GM12875 (cell line): ENCODE results near the gene ABHD17A.

Experiments
- H3K4me3 ChIP-seq: one replicate; pipeline ENCODE4 v1.5.1; 2011; ENCODE audit warnings: low read depth, low read length, control low read depth
- CTCF ChIP-seq: IDR thresholded peaks from 2 replicates; pipeline ENCODE4 v1.5.1; 2011; ENCODE audit warnings: low read depth, mild to moderate bottlenecking, control low read depth, inconsistent platforms, low read length, moderate library complexity, borderline replicate concordance; ENCODE audit not compliant: insufficient read depth

The ABHD17A gene

GRCh38 chr19:1865172-1866010 lies 19.9 kb downstream of the ABHD17A start:
- no peak for TF ChIP-seq CTCF
- H3K4me3 ChIP-seq = peak overlapping the region; percentile 59

DNA sequence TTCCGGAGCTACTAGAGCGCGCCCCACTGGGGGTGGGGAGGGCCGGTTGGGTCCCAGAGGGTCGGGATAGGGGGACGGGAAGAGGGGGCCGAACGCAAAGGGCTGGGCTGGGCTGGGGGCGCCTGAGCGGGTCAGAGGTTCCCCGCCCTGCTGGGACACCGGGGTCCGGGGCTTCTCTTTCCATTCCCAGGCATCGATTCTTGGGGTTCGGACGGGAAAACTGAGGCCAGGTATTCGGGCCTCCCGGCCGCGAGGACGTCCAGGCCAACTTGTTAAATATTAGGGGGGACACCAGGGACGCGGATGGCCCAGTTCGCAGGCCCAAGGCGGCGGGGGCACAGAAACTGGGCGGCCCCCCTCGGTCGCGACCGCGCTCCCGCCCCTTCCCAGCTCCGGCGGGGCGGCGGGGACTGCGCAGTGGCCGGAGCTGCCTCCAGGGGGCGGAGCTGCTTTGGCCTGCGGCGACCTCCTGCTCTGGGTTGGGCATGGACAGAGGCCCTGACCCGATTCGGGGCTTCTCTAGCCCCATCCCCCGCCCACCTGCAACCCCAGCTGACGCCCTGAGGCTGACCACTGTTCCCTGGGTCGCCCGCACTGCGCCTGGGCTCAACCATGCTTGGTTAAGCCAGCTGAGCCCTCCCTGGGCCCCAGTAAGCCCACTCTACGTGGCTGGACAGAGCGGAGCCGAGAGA lies 20.7 kb downstream of the ABHD17A start:
- H3K4me3 ChIP-seq = peak overlapping the region; percentile 59
- TF ChIP-seq CTCF = peak; percentile 91

GRCh38 chr19:1863638-1864479 lies 21.4 kb downstream of the ABHD17A start:
- TF ChIP-seq CTCF = no peak
- peak overlapping the region; percentile 59 for H3K4me3 ChIP-seq

GRCh38 chr19:1863328-1863637 lies 22.0 kb downstream of the ABHD17A start, which contains the start of gene KLF16:
Gene KLF16 (minus strand): TSS chr19:1863579. CDS start chr19:1863497, 82 bp downstream.
- TF ChIP-seq CTCF = no peak
- peak within 1 kb of the TSS; percentile 86 for H3K4me3 ChIP-seq

DNA sequence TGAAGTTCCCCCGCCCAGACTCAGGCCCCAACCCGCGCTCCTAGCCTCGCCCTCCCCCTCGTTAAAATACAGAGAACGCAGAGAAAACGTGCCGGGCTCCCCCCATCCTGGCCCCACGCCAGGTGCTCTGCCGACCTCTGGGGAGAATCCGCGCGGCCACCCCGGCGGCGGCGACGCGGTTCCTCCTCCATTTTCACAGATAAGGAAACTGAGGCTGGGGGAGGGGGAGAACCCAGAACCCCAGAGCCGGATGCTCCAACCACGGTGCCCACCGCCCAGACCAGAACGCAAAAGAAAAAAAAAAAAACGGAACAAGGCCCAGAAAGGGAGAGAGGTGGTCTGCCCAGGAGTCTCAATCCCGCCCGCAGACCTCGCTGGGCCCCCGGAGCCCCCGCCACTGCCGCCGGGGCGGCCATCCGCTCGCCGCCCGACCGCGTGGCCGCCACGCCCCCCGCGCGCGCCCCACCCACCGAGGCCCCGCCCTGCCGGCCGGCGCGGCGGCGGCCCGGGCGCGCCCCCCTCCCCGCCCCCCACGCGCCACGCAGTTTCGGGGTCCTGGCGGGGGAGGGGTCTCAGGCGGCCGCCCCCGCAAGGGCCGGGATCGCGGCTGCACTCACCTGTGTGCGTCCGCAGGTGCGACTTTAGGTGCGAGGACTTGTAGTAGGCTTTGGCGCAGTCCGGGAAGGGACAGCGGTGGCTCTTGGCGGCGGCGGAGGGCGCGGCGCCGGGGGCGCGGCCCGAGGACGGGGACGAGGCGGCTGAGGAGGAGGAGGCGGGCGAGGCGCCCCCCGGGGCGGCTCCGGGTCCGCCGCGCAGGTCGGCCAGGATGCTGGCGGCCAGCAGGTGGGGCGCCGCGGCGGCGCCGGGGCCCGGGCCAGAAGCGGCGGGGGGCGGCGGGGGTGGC lies 22.6 kb downstream of the ABHD17A start:
- peak overlapping the region; percentile 86 for H3K4me3 ChIP-seq
- no peak for TF ChIP-seq CTCF

GRCh38 chr19:1862068-1862423 lies 23.2 kb downstream of the ABHD17A start:
- H3K4me3 ChIP-seq = peak overlapping the region; percentile 86
- TF ChIP-seq CTCF = no peak
